BJ (cell line): ENCODE data around the gene TBX15. TPM values are rescaled to one million over a fixed set of nuclear protein-coding genes. Genes with fewer than 3 reads are reported as not detected.

Experiments used
- CTCF ChIA-PET: fragments of 350-600 bp; formaldehyde crosslinking; extraction: SDS; loops from one replicate; lab custom pipeline; 2021; ENCODE audit warnings: antibody characterized with exemption, inconsistent platforms; lab: Yijun Ruan, JAX
- POLR2A ChIA-PET: fragments of 300-600 bp; sonication (Branson Sonifier 250); formaldehyde crosslinking; extraction: SDS; loops from one replicate; lab custom pipeline; 2021; ENCODE audit warnings: antibody characterized with exemption; lab: Charles Lee
- DNase-seq: peaks from one replicate; pipeline ENCODE4 v3.0.0-alpha.2; 2011; ENCODE audit warnings: low read depth
- H3K27me3 ChIP-seq: 2 replicates; pipeline ENCODE4 v1.6.0; 2011; ENCODE audit warnings: low read length; ENCODE audit not compliant: control insufficient read depth, insufficient read depth
- H3K36me3 ChIP-seq: 2 replicates; pipeline ENCODE4 v1.5.1; 2011; ENCODE audit warnings: low read length; ENCODE audit not compliant: control insufficient read depth, insufficient read depth
- H3K4me3 ChIP-seq: 2 replicates; pipeline ENCODE4 v1.5.1; 2011; ENCODE audit warnings: low read depth, mild to moderate bottlenecking, control low read depth, low read length
- CTCF ChIP-seq: IDR thresholded peaks from 2 replicates; pipeline ENCODE4 v1.5.1; 2011; ENCODE audit warnings: low read depth, mild to moderate bottlenecking, control low read depth, inconsistent platforms, low read length, moderate library complexity; ENCODE audit not compliant: insufficient read depth
- polyA plus RNA-seq: library from polyadenylated mRNA; depleted of rRNA; stranded (reverse); fragments of >200 nt; gene quantifications from 2 replicates; pipeline ENCODE4 v1.2.3, GENCODE V29; 2011

The TBX15 gene
- polyA plus RNA-seq, 1 experiment = 14.8 TPM

- Histone ChIP-seq H3K27me3 (no peaks in the 10 kb centered on the region), H3K36me3 (peaks cover 1% of the 10 kb centered on the region; the same call in 1 of the 2 replicates), H3K4me3 (no peak overlapping the region)
- TF ChIP-seq CTCF = no peak
- CTCF ChIA-PET = interaction anchor here (0.7 kb wide), 1 partner anchor 262 kb away, joined by 3 read pairs; no protein-coding TSS in a partner anchor
- POLR2A ChIA-PET = no interaction called here
- no peak for DNase-seq
Measured at GRCh38 chr1:118898712-118899111, 89.4 kb downstream of the TBX15 start.

GRCh38 chr1:118896416-118896815 lies 91.7 kb downstream of the TBX15 start:
- Histone ChIP-seq H3K36me3 (peaks cover 1% of the 10 kb centered on the region; the same call in 1 of the 2 replicates), H3K4me3 (no peak overlapping the region), H3K27me3 (no peaks in the 10 kb centered on the region)
- ChIA-PET POLR2A (no interaction called here), CTCF (no interaction called here)
- TF ChIP-seq CTCF = no peak
- no peak for DNase-seq

DNA sequence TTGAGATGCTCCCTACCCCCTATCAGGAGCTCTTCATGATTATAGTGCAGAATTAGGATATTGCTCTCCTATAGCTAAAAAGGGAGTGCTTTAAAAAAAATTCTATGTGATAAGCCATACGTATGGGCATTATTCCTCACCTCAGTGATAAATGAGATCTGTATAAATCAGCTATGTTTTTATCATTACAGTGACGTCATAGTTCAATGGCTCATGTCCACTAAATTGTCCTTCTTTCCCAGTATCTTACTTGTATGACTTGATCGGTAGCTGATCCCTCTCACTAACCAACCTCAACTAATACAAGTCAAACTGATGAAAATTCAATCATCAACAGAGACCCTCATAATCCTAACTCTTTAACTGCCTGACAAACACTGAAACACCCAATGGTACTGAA lies 93.3 kb downstream of the TBX15 start:
- Histone ChIP-seq H3K27me3 (no peaks in the 10 kb centered on the region), H3K4me3 (no peak overlapping the region), H3K36me3 (peaks cover 1% of the 10 kb centered on the region; the same call in 1 of the 2 replicates)
- ChIA-PET POLR2A (no interaction called here), CTCF (interaction anchor here (0.7 kb wide), 1 partner anchor 13 kb away, joined by 3 read pairs; no protein-coding TSS in a partner anchor)
- TF ChIP-seq CTCF = no peak
- DNase-seq = no peak

- no peaks in the 10 kb centered on the region for H3K27me3 ChIP-seq
- CTCF ChIA-PET = no interaction called here
- H3K4me3 ChIP-seq = no peak overlapping the region
- DNase-seq = no peak
- H3K36me3 ChIP-seq = no peaks in the 10 kb centered on the region; the same call in 1 of the 2 replicates
- TF ChIP-seq CTCF = no peak
- POLR2A ChIA-PET = no interaction called here
Measured at GRCh38 chr1:118890851-118891384, 97.2 kb downstream of the TBX15 start.

DNA sequence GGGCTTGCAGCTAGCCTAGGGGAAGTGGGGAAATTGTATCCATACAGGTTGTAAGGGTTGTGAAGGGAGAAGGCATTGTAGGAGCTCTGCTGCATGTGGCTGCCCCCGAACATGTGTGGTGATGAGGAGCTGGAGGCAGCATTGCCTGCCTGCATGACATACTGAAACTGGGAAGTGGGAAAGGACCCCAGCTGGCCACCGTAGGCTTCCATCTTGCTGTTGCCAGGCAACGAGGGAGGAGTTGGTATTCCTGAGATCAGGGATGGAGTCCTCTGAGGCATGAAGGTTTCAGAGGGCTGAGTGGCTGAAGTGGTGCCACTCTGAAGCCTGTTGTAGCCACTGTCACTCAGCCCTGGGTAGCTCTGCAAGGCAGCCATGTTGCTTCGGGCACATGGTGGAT lies 103.2 kb downstream of the TBX15 start:
- no peak for DNase-seq
- Histone ChIP-seq H3K27me3 (no peaks in the 10 kb centered on the region), H3K36me3 (peaks cover 3% of the 10 kb centered on the region; the same call in 1 of the 2 replicates), H3K4me3 (no peak overlapping the region)
- TF ChIP-seq CTCF = no peak
- ChIA-PET CTCF (no interaction called here), POLR2A (no interaction called here)
